Activated naive CD8-positive, alpha-beta T cell treated with anti-CD3 and anti-CD28 coated beads, Interleukin-2, amount 50 U/mL, for 16 hours (primary cell): ENCODE results near the gene ABCA6.

Experiments used
- DNase-seq: peaks from one replicate; pipeline ENCODE4 v3.0.0-alpha.2; 2020; ENCODE audit warnings: low read depth, low spot score

The ABCA6 gene

DNA sequence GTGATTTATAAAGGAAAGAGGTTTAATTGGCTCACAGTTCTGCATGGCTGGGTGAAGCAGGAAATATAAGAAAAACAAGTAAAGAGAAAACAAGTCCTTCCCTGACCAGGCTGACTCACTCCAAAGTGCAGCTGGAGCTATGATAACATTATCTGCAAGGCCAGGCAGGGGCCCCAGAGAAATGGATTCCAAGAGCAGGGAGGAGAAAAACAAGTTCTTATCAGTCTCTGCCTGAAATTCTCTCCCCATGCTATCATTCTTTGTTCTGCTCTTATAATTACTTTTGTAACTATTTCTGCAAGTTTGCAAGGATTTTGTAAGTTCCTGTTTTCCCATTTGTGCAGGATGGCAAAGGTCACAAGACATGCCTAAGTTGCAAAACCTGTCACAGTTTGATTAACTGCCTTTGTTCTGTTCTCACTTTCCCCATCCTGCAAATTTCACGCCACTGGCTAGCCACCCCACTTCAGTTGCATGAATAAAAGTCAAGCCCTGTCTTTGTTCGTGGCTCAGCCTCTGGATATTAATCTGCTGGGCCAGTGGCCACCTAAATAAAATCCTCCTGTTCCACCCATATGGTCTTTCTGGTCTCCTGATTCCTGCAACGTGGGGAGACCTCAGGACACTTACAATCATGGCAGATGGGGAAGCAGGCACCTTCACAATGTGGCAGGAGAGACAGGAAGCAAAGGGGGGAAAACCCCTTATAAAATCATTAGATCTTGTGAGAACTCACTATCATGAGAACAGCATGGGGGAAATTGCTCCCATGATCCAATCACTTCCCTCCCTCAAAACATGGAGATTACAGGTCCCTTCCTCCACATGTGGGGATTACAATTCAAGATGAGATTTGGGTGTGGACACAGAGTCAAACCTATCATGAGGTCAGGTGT is 94.1 kb downstream of the ABCA6 start:
- DNase-seq, result no peak

DNA sequence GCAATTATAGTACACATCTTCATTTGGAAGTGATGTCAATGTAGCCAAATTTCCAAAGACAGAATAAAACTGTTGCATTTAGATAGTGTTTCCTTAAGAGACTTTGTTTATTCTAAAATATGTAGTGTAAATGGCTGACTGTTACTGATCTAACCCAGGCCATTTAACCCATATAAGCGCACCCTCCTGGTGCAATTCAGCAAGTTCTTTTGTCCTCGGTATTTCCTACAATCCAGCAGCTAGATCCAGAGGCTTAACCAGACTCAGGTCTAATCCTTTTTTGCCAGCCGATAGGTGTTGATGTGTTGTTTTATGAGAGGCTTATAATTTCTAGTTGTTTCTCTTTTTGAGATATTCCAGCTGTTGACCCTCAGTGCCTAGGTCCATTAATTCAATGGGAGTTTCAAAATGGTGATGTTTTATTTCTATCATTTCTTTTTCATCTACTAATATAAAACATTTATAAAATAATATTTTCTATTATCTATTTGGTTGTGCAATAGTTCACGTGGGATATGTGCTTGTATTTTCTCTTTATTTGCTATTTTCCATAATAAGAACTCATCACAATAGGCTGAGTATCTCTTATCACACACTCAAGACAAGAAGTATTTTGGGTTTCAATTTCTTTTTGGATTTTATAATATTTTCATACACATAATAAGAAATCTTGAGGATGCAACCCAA is 95.4 kb downstream of the ABCA6 start:
- DNase-seq, result no peak

GRCh38 chr17:69045646-69046045 is 96.0 kb downstream of the ABCA6 start:
- DNase-seq, result no peak

GRCh38 chr17:69044371-69044770 is 97.3 kb downstream of the ABCA6 start:
- no peak for DNase-seq

GRCh38 chr17:69043098-69043734 is 98.5 kb downstream of the ABCA6 start:
- no peak for DNase-seq

- DNase-seq, result no peak
Observed at GRCh38 chr17:69042308-69042707, 99.4 kb downstream of the ABCA6 start.

DNA sequence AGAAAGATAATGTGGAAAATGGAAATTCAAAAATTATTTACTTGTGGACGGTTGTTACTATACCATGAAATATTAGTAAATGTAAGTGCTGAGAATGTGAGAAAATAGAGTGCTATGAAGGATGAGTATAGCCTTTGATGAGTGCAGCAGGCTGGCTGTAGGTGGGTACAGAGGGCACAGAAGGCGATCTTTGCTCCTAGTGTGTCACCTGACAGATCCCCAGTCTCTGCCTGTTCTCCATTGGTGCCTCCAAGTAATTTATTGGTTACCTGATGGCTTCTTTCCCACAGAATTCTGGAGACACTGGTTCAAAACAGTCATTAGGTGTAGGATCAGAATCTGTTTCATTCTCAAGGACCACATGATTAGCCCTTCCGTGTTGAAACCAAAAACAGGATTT is 109.9 kb downstream of the ABCA6 start:
- no peak for DNase-seq

GRCh38 chr17:69030169-69030568 is 111.5 kb downstream of the ABCA6 start:
- DNase-seq, result no peak
